Suprapubic skin (tissue), 4 donors: Measurements from ENCODE around the gene AHNAK. TPM values are rescaled to one million over a fixed set of nuclear protein-coding genes. Genes with fewer than 3 reads are reported as not detected.

Source experiments
- DNase-seq, 2 donors: peaks; one replicate each; pipeline ENCODE4 v3.0.0-alpha.2; 2019; ENCODE audit warnings: low spot score in 2 of 2
- H3K27ac ChIP-seq: fragments of 200-600 bp; sonication (generic); one replicate; pipeline ENCODE4 v1.5.1; 2019
- H3K27me3 ChIP-seq: fragments of 200-600 bp; sonication (generic); one replicate; pipeline ENCODE4 v1.5.1; 2019
- H3K36me3 ChIP-seq: fragments of 200-600 bp; sonication (generic); one replicate; pipeline ENCODE4 v1.5.1; 2019
- H3K4me1 ChIP-seq: fragments of 200-600 bp; sonication (generic); one replicate; pipeline ENCODE4 v1.5.1; 2019
- H3K4me3 ChIP-seq: fragments of 200-600 bp; sonication (generic); one replicate; pipeline ENCODE4 v1.5.1; 2019; ENCODE audit warnings: mild to moderate bottlenecking
- H3K9me3 ChIP-seq: fragments of 200-600 bp; sonication (generic); one replicate; pipeline ENCODE4 v1.5.1; 2019
- CTCF ChIP-seq, 2 donors: fragments of 200-600 bp in 1 of 2; fragments of 450-650 bp in 1 of 2; sonication (generic) in 1 of 2; IDR thresholded peaks; one replicate each; pipeline ENCODE4 v1.5.1; 2016 to 2019; ENCODE audit warnings: antibody characterized with exemption in 2 of 2, mild to moderate bottlenecking in 1 of 2, moderate library complexity in 1 of 2
- EP300 ChIP-seq: sonication (generic); formaldehyde crosslinking; IDR thresholded peaks from one replicate; pipeline ENCODE4 v1.6.1; 2017; ENCODE audit warnings: antibody characterized with exemption
- POLR2A ChIP-seq, 2 donors: fragments of 450-650 bp; IDR thresholded peaks; one replicate each; pipeline ENCODE4 v1.6.1; 2017; ENCODE audit warnings: antibody characterized with exemption in 2 of 2, mild to moderate bottlenecking in 2 of 2, moderate library complexity in 2 of 2
- POLR2AphosphoS5 ChIP-seq, 3 donors: sonication (generic); formaldehyde crosslinking; IDR thresholded peaks; one replicate each; pipeline ENCODE4 v1.6.1; 2017; ENCODE audit warnings: antibody characterized with exemption in 3 of 3
- WGBS: methylation state at CpG from one replicate; pipeline ENCODE4 v1.1.5; 2018; 5-methylcytosine and 5-hydroxymethylcytosine counted together
- total RNA-seq, 4 donors: library from RNA; depleted of rRNA; stranded (reverse); fragments of >200 nt; gene quantifications; one replicate each; pipeline ENCODE4 v1.1.0, GENCODE V29; 2016

The AHNAK gene
- total RNA-seq, 4 donors from 2014 or later: 1,174 to 1,475 (median 1,322) TPM

- peaks cover 28% of the 10 kb centered on the region for H3K4me1 ChIP-seq
- no peak for DNase-seq
- no peaks in the 10 kb centered on the region for H3K27me3 ChIP-seq
- no peaks in the 10 kb centered on the region for H3K36me3 ChIP-seq
- TF ChIP-seq POLR2A (IDR thresholded peaks at IDR 0.05) (no peak), CTCF (IDR thresholded peaks at IDR 0.05) (no peak), POLR2AphosphoS5 (IDR thresholded peaks at IDR 0.05) (no peak), EP300 (no peak)
- no peak overlapping the region for H3K4me3 ChIP-seq
- no peaks in the 10 kb centered on the region for H3K9me3 ChIP-seq
- 86% methylated on average over 1 of the region's 1 CpG for WGBS
- H3K27ac ChIP-seq: peak overlapping the region; percentile 38
Measured at GRCh38 chr11:62459080-62459479, 87.5 kb downstream of the AHNAK start.

GRCh38 chr11:62458212-62459002 lies 88.2 kb downstream of the AHNAK start:
- peak overlapping the region; percentile 38 for H3K27ac ChIP-seq
- peaks cover 28% of the 10 kb centered on the region for H3K4me1 ChIP-seq
- no peak overlapping the region for H3K4me3 ChIP-seq
- WGBS: 63% methylated on average over 4 of the region's 4 CpGs
- no peak for DNase-seq
- H3K9me3 ChIP-seq: no peaks in the 10 kb centered on the region
- no peaks in the 10 kb centered on the region for H3K36me3 ChIP-seq
- H3K27me3 ChIP-seq: no peaks in the 10 kb centered on the region
- TF ChIP-seq EP300 (no peak), POLR2A (IDR thresholded peaks at IDR 0.05) (no peak), POLR2AphosphoS5 (IDR thresholded peaks at IDR 0.05) (no peak), CTCF (IDR thresholded peaks at IDR 0.05) (no peak)

- DNase-seq: no peak
- H3K27ac ChIP-seq: no peak overlapping the region
Measured at GRCh38 chr11:62457478-62457877, 89.1 kb downstream of the AHNAK start.

GRCh38 chr11:62456630-62457029 lies 90.0 kb downstream of the AHNAK start:
- Histone ChIP-seq H3K27ac (no peak overlapping the region), H3K36me3 (peaks cover 2% of the 10 kb centered on the region), H3K9me3 (no peaks in the 10 kb centered on the region), H3K4me3 (no peak overlapping the region), H3K27me3 (no peaks in the 10 kb centered on the region), H3K4me1 (peaks cover 11% of the 10 kb centered on the region)
- DNase-seq: no peak
- TF ChIP-seq EP300: no peak
- WGBS: 84% methylated on average over 4 of the region's 4 CpGs

More at GRCh38 chr11:62457478-62457877, 89.1 kb downstream of the AHNAK start:
- Histone ChIP-seq H3K4me3 (no peak overlapping the region), H3K9me3 (no peaks in the 10 kb centered on the region), H3K36me3 (no peaks in the 10 kb centered on the region), H3K4me1 (peaks cover 19% of the 10 kb centered on the region), H3K27me3 (no peaks in the 10 kb centered on the region)
- TF ChIP-seq CTCF (IDR thresholded peaks at IDR 0.05) (no peak), POLR2A (IDR thresholded peaks at IDR 0.05) (no peak), EP300 (no peak), POLR2AphosphoS5 (IDR thresholded peaks at IDR 0.05) (no peak)
- 81% methylated on average over 4 of the region's 4 CpGs for WGBS

- no peak overlapping the region for H3K27ac ChIP-seq
- no peaks in the 10 kb centered on the region for H3K9me3 ChIP-seq
- 93% methylated on average over 11 of the region's 11 CpGs for WGBS
- TF ChIP-seq CTCF (IDR thresholded peaks at IDR 0.05) (no peak), POLR2AphosphoS5 (IDR thresholded peaks at IDR 0.05) (no peak), EP300 (no peak)
- no peaks in the 10 kb centered on the region for H3K4me1 ChIP-seq
- H3K27me3 ChIP-seq: no peaks in the 10 kb centered on the region
- peaks cover 2% of the 10 kb centered on the region for H3K36me3 ChIP-seq
- no peak overlapping the region for H3K4me3 ChIP-seq
- DNase-seq: no peak
Measured at GRCh38 chr11:62452839-62453468, 93.7 kb downstream of the AHNAK start.
